Stomach (tissue), 9 donors: ENCODE measurements around the gene TAS2R41. TPM values are rescaled to one million over a fixed set of nuclear protein-coding genes. Genes with fewer than 3 reads are reported as not detected.

ENCODE experiments used
- DNase-seq, 2 donors: peaks; one replicate each; pipeline versions ENCODE4 v3.0.0 to v3.0.0-alpha.2; 2013 to 2019
- H3K27ac ChIP-seq, 5 donors: fragments of 200-600 bp in 4 of 5; sonication (generic) in 4 of 5; one replicate each; pipeline ENCODE4 v1.5.1; 2013 to 2019; ENCODE audit warnings: mild to moderate bottlenecking in 1 of 5, moderate library complexity in 1 of 5
- H3K27me3 ChIP-seq, 3 donors: fragments of 200-600 bp; sonication (generic); one replicate each; pipeline ENCODE4 v1.5.1; 2017 to 2019; ENCODE audit warnings: mixed run types in 1 of 3
- H3K36me3 ChIP-seq, 4 donors: fragments of 200-600 bp; sonication (generic); 1 replicate in 3 of 4; 2 replicates in 1 of 4; pipeline ENCODE4 v1.5.1; 2016 to 2019
- H3K4me1 ChIP-seq, 4 donors: fragments of 200-600 bp; sonication (generic); one replicate each; pipeline ENCODE4 v1.5.1; 2016 to 2019
- H3K4me3 ChIP-seq, 4 donors: fragments of 200-600 bp; sonication (generic) in 3 of 4; one replicate each; pipeline ENCODE4 v1.5.1; 2016 to 2019; ENCODE audit warnings: mild to moderate bottlenecking in 1 of 4
- H3K9me3 ChIP-seq, 4 donors: fragments of 200-600 bp; sonication (generic); one replicate each; pipeline ENCODE4 v1.5.1; 2016 to 2019
- CTCF ChIP-seq, 7 experiments: fragments of 450-650 bp in 4 of 7; fragments of 200-600 bp in 3 of 7; sonication (generic) in 3 of 7; IDR thresholded peaks; one replicate each; pipeline ENCODE4 v1.5.1; 2016 to 2019; ENCODE audit warnings: antibody characterized with exemption in 7 of 7, control low read depth in 2 of 7, mild to moderate bottlenecking in 1 of 7
- EP300 ChIP-seq: sonication (generic); formaldehyde crosslinking; IDR thresholded peaks from one replicate; pipeline ENCODE4 v1.6.1; 2017; ENCODE audit warnings: antibody characterized with exemption
- POLR2A ChIP-seq, 4 donors: fragments of 450-650 bp; IDR thresholded peaks; one replicate each; pipeline ENCODE4 v1.6.1; 2016; ENCODE audit warnings: antibody characterized with exemption in 4 of 4, control low read depth in 2 of 4, mild to moderate bottlenecking in 1 of 4, moderate library complexity in 1 of 4
- POLR2AphosphoS5 ChIP-seq, 3 donors: sonication (generic); formaldehyde crosslinking; IDR thresholded peaks; one replicate each; pipeline ENCODE4 v1.6.1; 2016; ENCODE audit warnings: antibody characterized with exemption in 3 of 3
- WGBS, 5 donors: extraction: QIAGEN DNeasy Blood & Tissue Kit in 3 of 5; methylation state at CpG; one replicate each; pipeline versions ENCODE4 v1.1.5 to v1.1.7; 2013 to 2018; 5-methylcytosine and 5-hydroxymethylcytosine counted together
- intact Hi-C: fragments of 100-400 bp; cut with DNase I; formaldehyde crosslinking; loops from one replicate; pipeline ENCODE4 v1.15.1; 2023; ENCODE audit warnings: low total_unique reads
- polyA plus RNA-seq, 3 donors: library from polyadenylated mRNA; stranded (reverse); fragments of 200-250 nt; gene quantifications; one replicate each; pipeline ENCODE4 v1.2.3, GENCODE V29; 2013
- total RNA-seq, 5 donors: library from RNA; depleted of rRNA; stranded (reverse); fragments of >200 nt; gene quantifications; one replicate each; pipeline versions ENCODE4 v1.1.0 to v1.2.3, GENCODE V29; 2014 to 2016
- donor health status: healthy with polysubstance abuse.
- donor health status: Bipolar disorder and iron deficiency.
- donor health status: healthy.

Gene TAS2R41
- total and polyA plus RNA-seq, 8 donors = 1.5 TPM; not detected in 7

GRCh38 chr7:143458263-143458662 lies 19.4 kb upstream of the TAS2R41 start:
- Histone ChIP-seq H3K36me3 (no peaks in the 10 kb centered on the region), H3K9me3 (no peaks in the 10 kb centered on the region), H3K4me3 (no peak overlapping the region), H3K4me1 (no peaks in the 10 kb centered on the region), H3K27ac (no peak overlapping the region), H3K27me3 (no peaks in the 10 kb centered on the region)
- WGBS, 5 donors = 68 to 85% (median 79%) methylated on average over 3 of the region's 3 CpGs
- no peak for TF ChIP-seq POLR2AphosphoS5 (IDR thresholded peaks at IDR 0.05)
- TF ChIP-seq CTCF (IDR thresholded peaks at IDR 0.05) = no peak
- no peak for TF ChIP-seq POLR2A (IDR thresholded peaks at IDR 0.05)
- TF ChIP-seq EP300 = no peak
- no peak for DNase-seq
- intact Hi-C loops = no loop called here

- WGBS, 5 donors = 62 to 76% (median 64%) methylated on average over 3 of the region's 3 CpGs
- H3K27ac ChIP-seq = no peak overlapping the region
These were observed 19.0 kb upstream of the TAS2R41 start for GRCh38 chr7:143458681-143459080.

GRCh38 chr7:143459359-143459758 lies 18.3 kb upstream of the TAS2R41 start:
- Histone ChIP-seq H3K4me3 (no peak overlapping the region), H3K27me3 (no peaks in the 10 kb centered on the region), H3K36me3 (no peaks in the 10 kb centered on the region), H3K4me1 (no peaks in the 10 kb centered on the region), H3K27ac (no peak overlapping the region), H3K9me3 (no peaks in the 10 kb centered on the region)
- WGBS, 5 donors = 88 to 100% (median 90%) methylated on average over 1 of the region's 1 CpG
- TF ChIP-seq EP300 = no peak
- no peak for TF ChIP-seq POLR2A (IDR thresholded peaks at IDR 0.05)
- TF ChIP-seq POLR2AphosphoS5 (IDR thresholded peaks at IDR 0.05) = no peak
- no peak for TF ChIP-seq CTCF (IDR thresholded peaks at IDR 0.05)
- DNase-seq = no peak
- intact Hi-C loops = no loop called here

More at GRCh38 chr7:143458681-143459080, 19.0 kb upstream of the TAS2R41 start:
- intact Hi-C loops = no loop called here
- no peaks in the 10 kb centered on the region for H3K4me1 ChIP-seq
- H3K36me3 ChIP-seq = no peaks in the 10 kb centered on the region
- H3K9me3 ChIP-seq = no peaks in the 10 kb centered on the region
- no peak for DNase-seq
- no peak for TF ChIP-seq POLR2A (IDR thresholded peaks at IDR 0.05)
- no peak overlapping the region for H3K4me3 ChIP-seq
- H3K27me3 ChIP-seq = no peaks in the 10 kb centered on the region

- WGBS, 5 donors = 52 to 69% (median 59%) methylated on average over 4 of the region's 4 CpGs
- intact Hi-C loops = no loop called here
These were observed 17.2 kb upstream of the TAS2R41 start for GRCh38 chr7:143460271-143460979.

More at GRCh38 chr7:143460271-143460979, 17.2 kb upstream of the TAS2R41 start:
- TF ChIP-seq POLR2AphosphoS5 (IDR thresholded peaks at IDR 0.05) = no peak
- no peak for TF ChIP-seq CTCF (IDR thresholded peaks at IDR 0.05)
- TF ChIP-seq EP300 = no peak
- no peak for TF ChIP-seq POLR2A (IDR thresholded peaks at IDR 0.05)
- DNase-seq = no peak
- no peaks in the 10 kb centered on the region for H3K9me3 ChIP-seq
- H3K27ac ChIP-seq = no peak overlapping the region
- no peaks in the 10 kb centered on the region for H3K4me1 ChIP-seq
- no peaks in the 10 kb centered on the region for H3K36me3 ChIP-seq
- no peak overlapping the region for H3K4me3 ChIP-seq
- no peaks in the 10 kb centered on the region for H3K27me3 ChIP-seq
